Immature natural killer cell (primary cell): ENCODE results near the gene MIPEP. TPM values are rescaled to one million over a fixed set of nuclear protein-coding genes. Genes with fewer than 3 reads are reported as not detected.

Experiments
- DNase-seq, 3 donors: peaks; one replicate each; pipeline ENCODE4 v3.0.0; 2022; ENCODE audit warnings: mixed read lengths in 1 of 3
- H3K27ac Mint-ChIP-seq, 6 donors: one replicate each; pipeline ENCODE4 v1.8.0; 2020; ENCODE audit warnings: mixed read lengths in 6 of 6, mild to moderate bottlenecking in 5 of 6, inconsistent platforms in 4 of 6, moderate library complexity in 3 of 6
- H3K27me3 Mint-ChIP-seq, 3 donors: one replicate each; pipeline ENCODE4 v1.8.0; 2020 to 2021; ENCODE audit warnings: low read depth in 3 of 3, mild to moderate bottlenecking in 3 of 3, mixed read lengths in 3 of 3, moderate library complexity in 3 of 3, inconsistent platforms in 1 of 3
- H3K36me3 Mint-ChIP-seq, 3 donors: one replicate each; pipeline ENCODE4 v1.8.0; 2020; ENCODE audit warnings: mixed read lengths in 3 of 3, inconsistent platforms in 2 of 3, mild to moderate bottlenecking in 2 of 3
- H3K4me1 Mint-ChIP-seq, 2 donors: one replicate each; pipeline ENCODE4 v1.8.0; 2020; ENCODE audit warnings: inconsistent platforms in 2 of 2, mild to moderate bottlenecking in 2 of 2, mixed read lengths in 2 of 2, moderate library complexity in 1 of 2
- H3K4me3 Mint-ChIP-seq, 5 donors: one replicate each; pipeline ENCODE4 v1.8.0; 2020; ENCODE audit warnings: mild to moderate bottlenecking in 5 of 5, mixed read lengths in 5 of 5, inconsistent platforms in 3 of 5, moderate library complexity in 3 of 5
- H3K9me3 Mint-ChIP-seq, 6 donors: one replicate each; pipeline ENCODE4 v1.8.0; 2020; ENCODE audit warnings: mild to moderate bottlenecking in 6 of 6, mixed read lengths in 6 of 6, inconsistent platforms in 4 of 6, moderate library complexity in 3 of 6
- polyA plus RNA-seq, 3 donors: library from polyadenylated mRNA; unstranded; fragments of 300-500 nt; fragmentation: Illumina TruSeq; gene quantifications; one replicate each; pipeline ENCODE4 v1.2.3, GENCODE V29; 2021

Gene MIPEP
- polyA plus RNA-seq, 3 donors from 2014 or later, result 9.3 to 20.5 (median 14.3) TPM

- no peak overlapping the region for H3K27ac Mint-ChIP-seq
- no peaks in the 10 kb centered on the region for H3K9me3 Mint-ChIP-seq
- peaks cover 3 to 11% (median 10%) of the 10 kb centered on the region in 3 donors for H3K36me3 Mint-ChIP-seq
- no peak overlapping the region for H3K4me3 Mint-ChIP-seq
- H3K4me1 Mint-ChIP-seq, result no peaks in the 10 kb centered on the region
- H3K27me3 Mint-ChIP-seq, result peaks cover 0 to 4% (median 4%) of the 10 kb centered on the region in 3 donors
- no peak for DNase-seq
Measured at GRCh38 chr13:23723471-23723870, 165.7 kb downstream of the MIPEP start.

GRCh38 chr13:23722726-23723453 is 166.3 kb downstream of the MIPEP start:
- peaks cover 3 to 11% (median 10%) of the 10 kb centered on the region in 3 donors for H3K36me3 Mint-ChIP-seq
- H3K27me3 Mint-ChIP-seq, result peaks cover 0 to 4% (median 4%) of the 10 kb centered on the region in 3 donors
- no peaks in the 10 kb centered on the region for H3K4me1 Mint-ChIP-seq
- no peak overlapping the region for H3K27ac Mint-ChIP-seq
- H3K4me3 Mint-ChIP-seq, result no peak overlapping the region
- no peak for DNase-seq
- H3K9me3 Mint-ChIP-seq, result no peaks in the 10 kb centered on the region

- Mint-ChIP-seq H3K9me3 (no peaks in the 10 kb centered on the region), H3K4me1 (no peaks in the 10 kb centered on the region), H3K36me3 (peaks cover 0 to 4% (median 0%) of the 10 kb centered on the region in 3 donors), H3K27ac (no peak overlapping the region), H3K4me3 (no peak overlapping the region), H3K27me3 (peaks cover 0 to 4% (median 1%) of the 10 kb centered on the region in 3 donors)
- no peak for DNase-seq
Measured at GRCh38 chr13:23718996-23719395, 170.2 kb downstream of the MIPEP start.

- H3K27ac Mint-ChIP-seq, result no peak overlapping the region
- no peaks in the 10 kb centered on the region for H3K36me3 Mint-ChIP-seq
- peaks cover 1 to 6% (median 2%) of the 10 kb centered on the region in 3 donors for H3K27me3 Mint-ChIP-seq
- no peaks in the 10 kb centered on the region for H3K9me3 Mint-ChIP-seq
- no peaks in the 10 kb centered on the region for H3K4me1 Mint-ChIP-seq
- no peak for DNase-seq
- no peak overlapping the region for H3K4me3 Mint-ChIP-seq
Measured at GRCh38 chr13:23716401-23716800, 172.8 kb downstream of the MIPEP start.

GRCh38 chr13:23715762-23716235 is 173.4 kb downstream of the MIPEP start:
- Mint-ChIP-seq H3K9me3 (no peaks in the 10 kb centered on the region), H3K4me3 (no peak overlapping the region), H3K27me3 (peaks cover 1 to 6% (median 2%) of the 10 kb centered on the region in 3 donors), H3K27ac (no peak overlapping the region), H3K36me3 (no peaks in the 10 kb centered on the region), H3K4me1 (no peaks in the 10 kb centered on the region)
- no peak for DNase-seq

- Mint-ChIP-seq H3K36me3 (no peaks in the 10 kb centered on the region), H3K27ac (no peak overlapping the region), H3K4me1 (no peaks in the 10 kb centered on the region), H3K9me3 (no peaks in the 10 kb centered on the region), H3K27me3 (peaks cover 1 to 6% (median 2%) of the 10 kb centered on the region in 3 donors), H3K4me3 (no peak overlapping the region)
- DNase-seq, result no peak
Measured at GRCh38 chr13:23715092-23715761, 174.0 kb downstream of the MIPEP start.

GRCh38 chr13:23714672-23715071 is 174.5 kb downstream of the MIPEP start:
- Mint-ChIP-seq H3K4me3 (no peak overlapping the region), H3K9me3 (no peaks in the 10 kb centered on the region), H3K27me3 (peaks cover 1 to 6% (median 2%) of the 10 kb centered on the region in 3 donors), H3K4me1 (no peaks in the 10 kb centered on the region), H3K36me3 (no peaks in the 10 kb centered on the region), H3K27ac (no peak overlapping the region)
- DNase-seq, result no peak

GRCh38 chr13:23711355-23711754 is 177.8 kb downstream of the MIPEP start:
- no peak overlapping the region for H3K27ac Mint-ChIP-seq
- no peak for DNase-seq
- no peaks in the 10 kb centered on the region for H3K36me3 Mint-ChIP-seq
- no peak overlapping the region for H3K4me3 Mint-ChIP-seq
- H3K9me3 Mint-ChIP-seq, result no peaks in the 10 kb centered on the region
- H3K27me3 Mint-ChIP-seq, result peaks cover 1 to 3% (median 2%) of the 10 kb centered on the region in 3 donors
- no peaks in the 10 kb centered on the region for H3K4me1 Mint-ChIP-seq

- Mint-ChIP-seq H3K9me3 (no peaks in the 10 kb centered on the region), H3K27me3 (peaks cover 1 to 3% (median 2%) of the 10 kb centered on the region in 3 donors), H3K27ac (no peak overlapping the region), H3K4me3 (no peak overlapping the region), H3K36me3 (no peaks in the 10 kb centered on the region), H3K4me1 (no peaks in the 10 kb centered on the region)
- no peak for DNase-seq
Measured at GRCh38 chr13:23710366-23710765, 178.8 kb downstream of the MIPEP start.

GRCh38 chr13:23709536-23709935 is 179.7 kb downstream of the MIPEP start:
- H3K4me3 Mint-ChIP-seq, result no peak overlapping the region
- H3K27ac Mint-ChIP-seq, result no peak overlapping the region
- DNase-seq, result no peak
- H3K27me3 Mint-ChIP-seq, result peaks cover 0 to 3% (median 2%) of the 10 kb centered on the region in 3 donors
- no peaks in the 10 kb centered on the region for H3K9me3 Mint-ChIP-seq
- no peaks in the 10 kb centered on the region for H3K4me1 Mint-ChIP-seq
- H3K36me3 Mint-ChIP-seq, result no peaks in the 10 kb centered on the region

GRCh38 chr13:23707674-23708073 is 181.5 kb downstream of the MIPEP start:
- Mint-ChIP-seq H3K9me3 (no peaks in the 10 kb centered on the region), H3K27ac (no peak overlapping the region), H3K4me3 (no peak overlapping the region), H3K36me3 (no peaks in the 10 kb centered on the region), H3K27me3 (peaks cover 0 to 2% (median 0%) of the 10 kb centered on the region in 3 donors), H3K4me1 (no peaks in the 10 kb centered on the region)
- no peak for DNase-seq

- DNase-seq, result no peak
- no peaks in the 10 kb centered on the region for H3K4me1 Mint-ChIP-seq
- no peaks in the 10 kb centered on the region for H3K9me3 Mint-ChIP-seq
- H3K27me3 Mint-ChIP-seq, result peaks cover 0 to 3% (median under 1%) of the 10 kb centered on the region in 3 donors
- no peak overlapping the region for H3K27ac Mint-ChIP-seq
- no peaks in the 10 kb centered on the region for H3K36me3 Mint-ChIP-seq
- no peak overlapping the region for H3K4me3 Mint-ChIP-seq
Measured at GRCh38 chr13:23705583-23705982, 183.6 kb downstream of the MIPEP start.

- no peaks in the 10 kb centered on the region for H3K9me3 Mint-ChIP-seq
- no peak overlapping the region for H3K27ac Mint-ChIP-seq
- DNase-seq, result no peak
- peaks cover 3 to 4% (median 3%) of the 10 kb centered on the region in 3 donors for H3K27me3 Mint-ChIP-seq
- H3K36me3 Mint-ChIP-seq, result peaks cover 0 to 5% (median 0%) of the 10 kb centered on the region in 3 donors
- no peaks in the 10 kb centered on the region for H3K4me1 Mint-ChIP-seq
- no peak overlapping the region for H3K4me3 Mint-ChIP-seq
Measured at GRCh38 chr13:23703246-23703860, 185.8 kb downstream of the MIPEP start.

- no peak overlapping the region for H3K27ac Mint-ChIP-seq
Measured at GRCh38 chr13:23701636-23702035, 187.6 kb downstream of the MIPEP start.

More at GRCh38 chr13:23701636-23702035, 187.6 kb downstream of the MIPEP start:
- no peak overlapping the region for H3K4me3 Mint-ChIP-seq
- DNase-seq, result no peak
- H3K36me3 Mint-ChIP-seq, result peaks cover 0 to 5% (median 0%) of the 10 kb centered on the region in 3 donors
- H3K4me1 Mint-ChIP-seq, result peaks cover under 1 to 7% of the 10 kb centered on the region in 2 donors
- H3K27me3 Mint-ChIP-seq, result peaks cover 3 to 4% (median 3%) of the 10 kb centered on the region in 3 donors
- H3K9me3 Mint-ChIP-seq, result no peaks in the 10 kb centered on the region
